Activated naive CD8-positive, alpha-beta T cell treated with anti-CD3 and anti-CD28 coated beads, Interleukin-2, amount 50 U/mL, for 24 hours (primary cell): ENCODE measurements around the gene ANKRD1.

ENCODE experiments used
- ATAC-seq: fragments of 150-1000 bp; cut with Tn5 transposase; one replicate; pipeline ENCODE4 v1.10.0; 2021
- DNase-seq: peaks from one replicate; pipeline ENCODE4 v3.0.0; 2021
- H3K27ac Mint-ChIP-seq: one replicate; pipeline ENCODE4 v1.8.0; 2021; ENCODE audit warnings: mild to moderate bottlenecking, mixed read lengths
- H3K27me3 Mint-ChIP-seq: one replicate; pipeline ENCODE4 v1.8.0; 2021; ENCODE audit warnings: mixed read lengths
- H3K36me3 Mint-ChIP-seq: one replicate; pipeline ENCODE4 v1.8.0; 2021; ENCODE audit warnings: low read depth, mixed read lengths
- H3K4me1 Mint-ChIP-seq: one replicate; pipeline ENCODE4 v1.8.0; 2021; ENCODE audit warnings: mixed read lengths
- H3K4me3 Mint-ChIP-seq: one replicate; pipeline ENCODE4 v1.8.0; 2021; ENCODE audit warnings: mild to moderate bottlenecking, moderate library complexity, mixed read lengths
- H3K9me3 Mint-ChIP-seq: one replicate; pipeline ENCODE4 v1.8.0; 2021; ENCODE audit warnings: mixed read lengths

ANKRD1 gene

DNA sequence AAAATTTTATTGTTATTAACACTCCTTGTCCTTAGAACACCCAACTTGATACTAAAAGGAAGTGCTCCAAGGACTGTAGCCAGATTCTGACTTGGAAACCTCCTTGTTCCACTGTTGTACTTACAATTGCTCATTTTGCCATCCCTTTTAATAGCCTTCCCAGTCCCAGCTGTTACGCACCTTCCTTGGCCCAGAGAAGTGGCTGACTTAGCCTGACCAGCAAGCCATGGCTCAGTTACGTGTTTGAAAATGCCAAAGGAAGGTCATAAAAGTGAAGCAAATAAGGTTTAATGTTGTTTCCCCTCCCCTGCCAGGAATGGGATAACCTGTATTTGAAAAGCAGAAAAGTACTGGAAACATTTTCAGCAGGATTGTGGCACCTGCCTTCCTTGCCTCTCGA is 3.7 kb upstream of the ANKRD1 start:
- no peak for DNase-seq
- ATAC-seq = no peak
- H3K4me1 Mint-ChIP-seq = no peaks in the 10 kb centered on the region
- H3K27ac Mint-ChIP-seq = no peak overlapping the region
- H3K4me3 Mint-ChIP-seq = no peak overlapping the region
- peaks cover 13% of the 10 kb centered on the region for H3K27me3 Mint-ChIP-seq
- H3K9me3 Mint-ChIP-seq = no peaks in the 10 kb centered on the region
- H3K36me3 Mint-ChIP-seq = no peaks in the 10 kb centered on the region

DNA sequence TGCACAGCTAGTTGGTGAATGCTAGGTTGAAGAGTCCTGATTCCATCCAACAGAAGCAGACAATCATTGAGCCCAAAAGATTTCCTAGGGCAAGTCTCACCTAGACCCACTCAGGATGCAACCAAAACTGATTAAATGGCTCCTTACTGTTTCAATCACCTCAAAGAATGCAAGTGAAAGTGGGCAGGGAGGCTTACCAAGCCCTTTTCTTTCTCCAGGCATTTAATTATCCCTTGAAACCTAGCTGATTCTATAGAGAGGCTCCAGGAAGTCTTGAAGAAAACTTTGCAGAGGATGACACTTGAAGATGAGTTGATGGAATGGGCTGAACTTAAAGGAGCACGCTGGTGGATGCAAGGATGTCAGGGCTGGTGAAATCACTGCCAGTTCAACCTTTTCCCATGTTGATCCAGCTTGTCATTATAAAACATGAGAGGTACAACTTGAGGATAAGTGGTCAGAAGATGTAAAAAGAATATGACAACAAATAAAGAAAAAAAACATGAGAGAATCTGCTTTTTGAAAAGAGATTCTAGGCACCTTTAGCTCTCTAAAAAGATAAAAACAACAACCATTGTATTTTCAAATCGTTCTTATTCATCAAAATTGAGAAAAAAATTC is 2.3 kb upstream of the ANKRD1 start:
- Mint-ChIP-seq H3K9me3 (no peaks in the 10 kb centered on the region), H3K27me3 (peaks cover 10% of the 10 kb centered on the region), H3K4me3 (no peak overlapping the region), H3K27ac (no peak overlapping the region), H3K4me1 (no peaks in the 10 kb centered on the region), H3K36me3 (no peaks in the 10 kb centered on the region)
- DNase-seq (no peak), ATAC-seq (no peak)

DNA sequence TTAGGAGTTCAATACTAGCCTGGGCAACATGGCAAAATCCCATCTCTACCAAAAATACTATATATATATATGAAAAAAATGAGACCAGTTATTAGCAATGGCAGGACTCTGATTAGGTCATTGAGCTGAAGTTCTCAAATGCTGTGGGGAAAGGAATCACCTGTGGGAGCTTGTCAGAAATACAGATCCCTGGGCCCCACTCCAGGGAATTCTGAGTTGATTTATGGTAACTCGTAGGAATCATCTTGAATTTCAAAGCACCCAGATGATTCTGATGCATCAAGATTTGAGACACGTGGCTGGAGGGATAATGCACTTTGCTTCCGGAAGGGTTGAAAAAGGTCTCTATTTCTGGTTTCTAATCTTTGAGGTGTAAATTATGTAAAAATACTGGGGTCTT is 1.0 kb upstream of the ANKRD1 start:
- no peak for DNase-seq
- Mint-ChIP-seq H3K27ac (no peak overlapping the region), H3K27me3 (peaks cover 10% of the 10 kb centered on the region), H3K4me3 (no peak overlapping the region), H3K4me1 (no peaks in the 10 kb centered on the region), H3K9me3 (no peaks in the 10 kb centered on the region), H3K36me3 (no peaks in the 10 kb centered on the region)
- no peak for ATAC-seq

DNA sequence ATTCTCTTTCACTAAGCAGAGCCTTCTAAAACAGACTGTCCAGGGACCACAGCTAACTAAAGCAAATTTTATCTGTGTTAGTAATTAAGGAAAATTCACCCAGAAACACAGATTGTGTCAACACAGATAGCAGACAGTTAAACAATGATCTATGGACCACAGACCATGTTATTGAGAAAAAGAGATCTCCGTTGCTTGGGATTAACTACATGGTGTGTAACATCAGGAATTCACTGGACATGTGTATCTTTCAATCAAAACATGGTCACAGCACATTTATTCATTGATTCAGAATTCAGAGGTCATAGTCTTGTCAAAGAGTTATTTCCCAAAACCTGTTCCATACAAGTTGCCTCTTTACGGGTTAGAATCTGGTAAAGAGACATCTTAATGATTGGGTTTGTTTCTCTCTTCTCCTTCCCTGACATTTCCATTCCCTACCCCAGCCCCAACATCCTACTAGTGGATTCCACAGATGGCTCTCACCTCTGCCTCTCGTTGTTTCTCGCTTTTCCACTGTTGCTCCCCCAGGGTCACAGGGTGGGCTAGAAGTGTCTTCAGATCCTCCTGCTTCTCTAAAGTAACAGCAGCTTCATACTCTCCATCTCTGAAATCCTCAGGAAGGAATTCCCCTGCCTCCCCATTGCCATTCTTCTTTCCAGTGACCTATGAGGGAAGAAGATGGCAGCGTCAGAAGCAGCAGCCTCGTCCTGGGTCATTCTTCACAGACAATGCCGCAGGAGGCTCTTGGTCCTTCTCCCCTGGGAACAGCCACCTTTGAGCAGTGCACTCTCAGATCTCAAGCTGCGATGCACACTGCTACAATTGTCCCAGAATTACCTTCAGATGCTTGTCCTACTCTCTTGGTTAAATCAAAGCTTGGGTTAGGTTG is 958 bp downstream of the ANKRD1 start:
- H3K9me3 Mint-ChIP-seq = no peaks in the 10 kb centered on the region
- peaks cover 10% of the 10 kb centered on the region for H3K27me3 Mint-ChIP-seq
- no peak overlapping the region for H3K4me3 Mint-ChIP-seq
- H3K4me1 Mint-ChIP-seq = no peaks in the 10 kb centered on the region
- no peak overlapping the region for H3K27ac Mint-ChIP-seq
- DNase-seq (no peak), ATAC-seq (no peak)
- H3K36me3 Mint-ChIP-seq = no peaks in the 10 kb centered on the region

DNA sequence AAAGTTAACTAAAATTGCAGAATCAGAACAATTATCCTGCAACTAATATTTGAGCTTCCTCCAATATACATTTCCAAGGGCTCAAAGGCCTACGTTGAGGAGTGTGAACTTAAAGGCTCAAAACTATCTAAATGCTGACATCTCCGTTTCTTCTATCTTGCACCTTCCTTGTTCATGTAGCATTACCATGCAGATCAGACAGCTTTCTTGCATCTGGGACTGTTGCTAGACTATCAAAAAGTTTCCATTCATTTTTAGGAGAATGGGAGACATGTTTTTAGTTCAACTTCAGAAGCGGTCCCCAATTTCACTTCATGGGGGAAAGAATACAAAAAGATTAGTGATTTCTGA is 2.9 kb downstream of the ANKRD1 start:
- DNase-seq (no peak), ATAC-seq (no peak)
- Mint-ChIP-seq H3K27me3 (peaks cover 7% of the 10 kb centered on the region), H3K4me3 (no peak overlapping the region), H3K27ac (no peak overlapping the region), H3K36me3 (no peaks in the 10 kb centered on the region), H3K4me1 (no peaks in the 10 kb centered on the region), H3K9me3 (no peaks in the 10 kb centered on the region)

DNA sequence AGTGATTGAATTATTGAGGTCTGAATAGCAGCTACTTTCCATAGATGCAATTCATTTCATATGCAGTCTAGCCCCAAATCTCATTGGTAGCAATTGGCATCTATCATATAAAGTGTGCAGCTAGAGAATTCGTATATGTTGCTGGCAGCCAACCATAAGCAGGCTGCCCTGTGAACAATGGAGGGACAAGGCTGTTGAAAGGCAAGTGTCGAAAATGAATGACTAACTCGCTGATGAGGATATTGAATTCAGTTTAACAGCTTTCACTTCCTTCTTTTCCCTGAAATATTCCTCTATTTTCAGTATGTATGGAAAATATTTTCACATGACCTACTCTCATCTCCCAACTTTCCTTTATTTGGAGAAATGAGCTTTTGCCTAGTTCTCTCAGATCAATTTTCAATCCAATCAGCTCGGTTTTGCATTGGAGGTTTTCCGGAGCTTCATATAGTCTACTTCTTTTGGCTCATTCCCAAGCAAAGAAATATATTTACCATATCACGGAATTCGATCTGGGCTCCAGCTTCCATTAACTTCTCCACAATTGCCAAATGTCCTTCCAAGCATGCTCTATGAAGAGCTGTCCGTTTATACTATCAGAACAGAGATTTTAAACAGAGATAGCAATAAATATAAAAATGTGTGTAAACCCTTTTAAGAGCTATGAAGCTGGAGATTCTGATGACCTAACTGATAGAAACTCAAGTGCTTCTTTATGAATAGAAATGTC is 3.5 kb downstream of the ANKRD1 start:
- Mint-ChIP-seq H3K4me1 (no peaks in the 10 kb centered on the region), H3K36me3 (no peaks in the 10 kb centered on the region), H3K4me3 (no peak overlapping the region), H3K9me3 (no peaks in the 10 kb centered on the region), H3K27ac (no peak overlapping the region), H3K27me3 (peaks cover 5% of the 10 kb centered on the region)
- DNase-seq (no peak), ATAC-seq (no peak)

DNA sequence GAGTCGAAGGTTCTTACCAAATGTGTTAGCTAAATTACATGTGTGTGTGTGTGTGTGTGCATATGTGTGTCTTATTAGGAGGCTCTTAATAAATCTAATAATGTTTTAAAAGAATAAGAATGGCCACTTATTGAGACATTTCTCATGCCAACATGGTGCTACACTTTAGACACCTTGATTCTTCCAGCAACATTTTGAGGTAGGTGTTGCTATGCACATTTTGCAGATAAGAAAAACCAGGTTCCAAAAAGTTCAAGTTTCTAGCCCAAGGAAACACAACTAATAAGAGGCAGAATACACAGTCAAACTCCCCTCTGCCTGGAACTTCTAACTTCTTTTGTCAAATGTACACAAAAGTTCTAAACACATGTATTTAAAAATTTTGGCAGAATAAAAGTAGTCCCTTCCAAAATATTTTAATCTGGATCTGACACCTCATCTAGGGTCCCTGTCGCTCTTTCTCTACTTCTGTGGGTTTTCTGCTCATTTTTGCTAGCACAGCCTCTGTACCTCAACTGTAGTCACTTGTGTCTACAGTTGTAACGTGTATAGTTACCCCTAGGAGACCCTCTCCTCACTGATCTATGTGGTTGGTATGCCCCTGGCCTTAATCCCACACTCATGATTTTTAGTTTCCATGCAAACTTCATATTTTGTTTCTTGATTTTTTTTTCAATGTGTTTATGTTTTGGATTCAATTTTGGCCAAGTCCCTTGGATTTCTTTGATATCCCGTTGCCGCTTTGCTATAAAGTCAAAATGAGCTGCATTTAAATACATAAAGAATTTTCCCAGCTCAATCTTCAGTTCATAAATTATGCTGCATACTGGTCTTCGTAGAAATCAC is 4.3 kb downstream of the ANKRD1 start:
- no peak for DNase-seq
- no peak for ATAC-seq
- no peak overlapping the region for H3K27ac Mint-ChIP-seq
- no peak overlapping the region for H3K4me3 Mint-ChIP-seq
- peaks cover 2% of the 10 kb centered on the region for H3K4me1 Mint-ChIP-seq
- H3K27me3 Mint-ChIP-seq = peaks cover 5% of the 10 kb centered on the region
- no peaks in the 10 kb centered on the region for H3K9me3 Mint-ChIP-seq
- H3K36me3 Mint-ChIP-seq = no peaks in the 10 kb centered on the region

DNA sequence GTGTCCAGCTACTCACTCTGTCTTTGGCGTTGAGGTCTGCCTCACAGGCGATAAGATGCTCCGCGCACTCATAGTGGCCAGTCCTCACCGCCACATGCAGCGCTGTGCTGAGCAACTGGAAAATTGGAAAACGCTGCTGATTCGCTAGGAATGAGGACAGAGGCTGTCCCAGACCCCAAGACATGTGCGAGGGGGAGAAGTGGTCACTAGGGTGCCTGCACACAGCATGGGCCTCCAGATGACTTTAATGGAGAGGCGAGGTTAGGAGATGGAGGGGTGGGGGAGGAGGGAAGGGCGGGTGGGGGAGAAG is 5.2 kb downstream of the ANKRD1 start:
- no peaks in the 10 kb centered on the region for H3K9me3 Mint-ChIP-seq
- H3K27me3 Mint-ChIP-seq = peaks cover 5% of the 10 kb centered on the region
- DNase-seq (no peak), ATAC-seq (no peak)
- H3K36me3 Mint-ChIP-seq = no peaks in the 10 kb centered on the region
- H3K27ac Mint-ChIP-seq = no peak overlapping the region
- peaks cover 2% of the 10 kb centered on the region for H3K4me1 Mint-ChIP-seq
- H3K4me3 Mint-ChIP-seq = no peak overlapping the region

DNA sequence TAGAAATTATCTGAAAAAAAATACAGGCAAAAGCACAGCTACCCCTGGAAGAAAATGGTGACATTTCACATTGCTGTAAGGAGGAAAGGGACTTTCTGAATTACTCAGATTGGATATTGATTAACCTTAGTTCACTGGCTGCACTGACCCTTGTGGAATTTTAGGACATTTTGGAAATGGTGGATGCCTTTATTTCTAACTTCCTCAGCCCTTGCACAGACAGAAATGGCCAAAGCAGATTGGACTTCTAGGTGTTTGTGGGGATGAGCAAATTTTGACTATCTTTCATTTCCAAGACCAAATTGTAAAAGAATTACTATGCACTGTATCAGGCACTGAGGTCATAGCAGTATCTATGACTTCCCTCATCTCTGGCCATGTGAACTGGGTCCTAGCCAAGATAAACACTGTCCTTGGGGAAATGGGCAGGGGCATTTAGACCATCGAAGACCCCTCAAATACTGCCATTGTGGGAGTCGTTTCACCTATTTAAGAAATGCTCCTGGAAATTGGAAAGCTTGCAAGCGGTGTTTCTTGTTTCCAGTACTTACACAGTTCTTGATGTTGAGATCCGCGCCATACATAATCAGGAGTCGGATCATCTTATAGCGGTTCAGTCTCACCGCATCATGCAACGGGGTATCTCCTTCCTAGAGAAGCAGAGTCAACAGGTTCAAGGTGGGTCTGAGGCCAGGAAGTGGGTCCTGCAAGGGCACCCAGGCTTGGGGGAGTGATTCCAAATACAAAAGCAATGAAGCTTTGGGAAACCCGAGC is 5.7 kb downstream of the ANKRD1 start:
- Mint-ChIP-seq H3K4me1 (peaks cover 2% of the 10 kb centered on the region), H3K9me3 (no peaks in the 10 kb centered on the region), H3K27ac (no peak overlapping the region), H3K4me3 (no peak overlapping the region), H3K27me3 (peaks cover 4% of the 10 kb centered on the region), H3K36me3 (no peaks in the 10 kb centered on the region)
- no peak for ATAC-seq
- DNase-seq = no peak

DNA sequence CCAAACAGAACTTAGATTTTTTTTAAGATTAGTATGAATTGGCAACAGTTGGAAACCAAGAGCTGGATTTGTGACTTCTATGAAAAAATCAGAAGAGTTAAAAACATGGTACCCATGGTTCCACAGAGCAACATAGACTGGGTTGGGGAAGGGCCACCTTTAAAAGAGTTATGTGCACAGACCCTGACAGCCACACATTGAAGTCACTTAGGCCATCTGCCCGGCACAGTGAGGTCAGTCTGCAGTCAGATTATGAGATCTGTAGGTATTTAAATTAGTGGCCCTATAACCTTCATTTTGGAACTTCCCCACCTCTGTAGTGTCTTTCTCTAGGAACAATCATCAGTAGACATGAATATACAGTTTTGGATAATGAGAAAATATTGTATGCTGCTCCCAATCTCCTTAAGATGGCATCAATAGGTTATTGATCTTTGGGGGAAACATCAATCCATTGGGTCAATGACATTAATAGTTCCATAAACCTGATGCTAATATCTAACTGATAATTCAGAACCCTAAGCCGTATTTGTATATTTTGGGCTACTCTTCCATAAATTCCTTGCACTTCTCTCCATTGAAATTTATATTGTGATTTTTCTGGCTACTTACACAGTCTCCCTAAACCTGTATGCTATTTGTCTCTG is 7.0 kb downstream of the ANKRD1 start:
- H3K4me1 Mint-ChIP-seq = peaks cover 2% of the 10 kb centered on the region
- no peak for ATAC-seq
- H3K27me3 Mint-ChIP-seq = no peaks in the 10 kb centered on the region
- no peak overlapping the region for H3K4me3 Mint-ChIP-seq
- H3K9me3 Mint-ChIP-seq = no peaks in the 10 kb centered on the region
- H3K36me3 Mint-ChIP-seq = no peaks in the 10 kb centered on the region
- H3K27ac Mint-ChIP-seq = no peak overlapping the region
- no peak for DNase-seq

DNA sequence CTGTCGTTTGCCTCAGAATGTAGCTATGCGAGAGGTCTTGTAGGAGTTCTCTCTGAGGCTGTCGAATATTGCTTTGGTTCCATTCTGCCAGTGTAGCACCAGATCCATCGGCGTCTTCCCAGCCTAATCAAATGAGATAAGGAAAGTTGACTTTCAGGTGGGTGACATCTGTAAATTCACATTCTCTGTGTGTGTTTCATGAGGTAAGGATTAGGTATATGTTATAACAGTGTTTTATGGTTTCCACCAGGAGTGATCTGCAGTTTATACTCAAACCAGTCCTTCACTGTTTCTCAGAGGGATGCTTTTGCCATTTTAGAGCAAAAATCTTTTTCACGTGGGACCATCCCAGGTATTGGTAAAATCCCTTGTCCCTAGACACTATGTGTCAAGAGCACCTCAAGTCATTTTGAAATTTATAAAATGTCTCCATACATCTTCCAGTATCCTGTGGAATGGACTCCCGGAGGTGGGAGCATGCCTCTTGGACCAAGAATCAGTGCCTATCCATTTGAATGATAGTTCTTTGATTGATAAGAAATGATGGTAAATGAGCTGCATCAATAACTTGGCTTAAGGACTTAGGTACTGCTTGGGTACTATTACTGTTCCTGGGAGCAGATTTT is 7.9 kb downstream of the ANKRD1 start:
- no peak for ATAC-seq
- DNase-seq = no peak
- Mint-ChIP-seq H3K4me3 (no peak overlapping the region), H3K27ac (no peak overlapping the region), H3K36me3 (no peaks in the 10 kb centered on the region), H3K4me1 (peaks cover 2% of the 10 kb centered on the region), H3K27me3 (no peaks in the 10 kb centered on the region), H3K9me3 (no peaks in the 10 kb centered on the region)

DNA sequence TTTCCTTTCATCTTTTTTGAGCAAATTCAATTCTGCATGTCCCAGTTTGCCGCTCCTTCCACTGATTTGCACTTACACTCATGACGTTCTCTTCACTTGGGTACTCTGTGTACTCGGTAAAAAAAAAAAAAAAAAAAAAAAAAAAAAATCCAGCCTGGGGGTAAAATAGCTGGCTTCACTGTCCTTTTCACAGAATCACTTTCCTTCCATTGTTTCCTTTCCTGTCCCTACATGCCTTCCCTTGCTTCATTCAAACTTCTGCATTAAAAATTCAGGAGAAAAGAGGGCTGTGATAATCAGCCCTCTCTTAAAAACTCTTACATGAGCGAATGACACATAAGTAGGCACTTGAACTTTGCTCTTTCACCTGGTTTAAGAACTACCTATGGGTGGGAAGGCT is 8.7 kb downstream of the ANKRD1 start:
- Mint-ChIP-seq H3K27ac (no peak overlapping the region), H3K36me3 (peaks cover 5% of the 10 kb centered on the region)
- ATAC-seq = no peak

More for the DNA sequence above, 8.7 kb downstream of the ANKRD1 start:
- Mint-ChIP-seq H3K4me1 (peaks cover 2% of the 10 kb centered on the region), H3K27me3 (no peaks in the 10 kb centered on the region), H3K9me3 (no peaks in the 10 kb centered on the region), H3K4me3 (no peak overlapping the region)
- no peak for DNase-seq
